ENCODE results near the gene PEAK1.
"Not testable (repeated sequence)": the region's sequence is repeated elsewhere in the genome, so short reads cannot be mapped to it uniquely, and the experiment has no call there.

The PEAK1 gene

GRCh38 chr15:77305953-77306352 lies 114.0 kb downstream of the PEAK1 start:
- no peak for DNase-seq

GRCh38 chr15:77296773-77297337 lies 123.0 kb downstream of the PEAK1 start:
- no peak for DNase-seq

GRCh38 chr15:77295446-77295845 lies 124.5 kb downstream of the PEAK1 start:
- DNase-seq = peak; percentile 97

- peak; percentile 97 for DNase-seq
Measured at GRCh38 chr15:77292969-77293558, 126.8 kb downstream of the PEAK1 start.

- DNase-seq = no peak
Measured at GRCh38 chr15:77291107-77291506, 128.8 kb downstream of the PEAK1 start.

- DNase-seq = no peak
Measured at GRCh38 chr15:77287385-77287784, 132.5 kb downstream of the PEAK1 start.

GRCh38 chr15:77285057-77285997 lies 134.6 kb downstream of the PEAK1 start:
- DNase-seq = no peak

- peak; percentile 37 for DNase-seq
Measured at GRCh38 chr15:77282333-77282732, 137.6 kb downstream of the PEAK1 start.

- no peak for DNase-seq
Measured at GRCh38 chr15:77276943-77277342, 143.0 kb downstream of the PEAK1 start.

GRCh38 chr15:77276096-77276495 lies 143.8 kb downstream of the PEAK1 start:
- no peak for DNase-seq

GRCh38 chr15:77273136-77273535 lies 146.8 kb downstream of the PEAK1 start:
- DNase-seq = not testable (repeated sequence)

GRCh38 chr15:77266708-77267386 lies 153.1 kb downstream of the PEAK1 start:
- DNase-seq = peak; percentile 97

GRCh38 chr15:77255385-77255784 lies 164.5 kb downstream of the PEAK1 start:
- no peak for DNase-seq

- peak; percentile 16 for DNase-seq
Measured at GRCh38 chr15:77251662-77252061, 168.2 kb downstream of the PEAK1 start.

GRCh38 chr15:77247116-77247515 lies 172.8 kb downstream of the PEAK1 start:
- no peak for DNase-seq

GRCh38 chr15:77243716-77244401 lies 176.0 kb downstream of the PEAK1 start:
- no peak for DNase-seq

GRCh38 chr15:77243135-77243534 lies 176.8 kb downstream of the PEAK1 start:
- DNase-seq = peak; percentile 55

- peak; percentile 20 for DNase-seq
Measured at GRCh38 chr15:77239882-77240608, 179.9 kb downstream of the PEAK1 start.

GRCh38 chr15:77235566-77235965 lies 184.3 kb downstream of the PEAK1 start:
- no peak for DNase-seq

GRCh38 chr15:77228828-77229227 lies 191.1 kb downstream of the PEAK1 start:
- no peak for DNase-seq

GRCh38 chr15:77226652-77227051 lies 193.3 kb downstream of the PEAK1 start:
- DNase-seq = no peak

- DNase-seq = no peak
Measured at GRCh38 chr15:77225646-77226045, 194.3 kb downstream of the PEAK1 start.

Data from NCI-H226 (cell line).